Fibroblast of skin of left biceps (primary cell): ENCODE results near the gene SLC38A1.
"Not testable (repeated sequence)": the region's sequence is repeated elsewhere in the genome, so short reads cannot be mapped to it uniquely, and the experiment has no call there.

ENCODE experiments used
- DNase-seq, 2 experiments: peaks; one replicate each; pipeline ENCODE4 v3.0.0-alpha.2; 2013; ENCODE audit warnings: low read depth in 2 of 2

Gene SLC38A1

DNA sequence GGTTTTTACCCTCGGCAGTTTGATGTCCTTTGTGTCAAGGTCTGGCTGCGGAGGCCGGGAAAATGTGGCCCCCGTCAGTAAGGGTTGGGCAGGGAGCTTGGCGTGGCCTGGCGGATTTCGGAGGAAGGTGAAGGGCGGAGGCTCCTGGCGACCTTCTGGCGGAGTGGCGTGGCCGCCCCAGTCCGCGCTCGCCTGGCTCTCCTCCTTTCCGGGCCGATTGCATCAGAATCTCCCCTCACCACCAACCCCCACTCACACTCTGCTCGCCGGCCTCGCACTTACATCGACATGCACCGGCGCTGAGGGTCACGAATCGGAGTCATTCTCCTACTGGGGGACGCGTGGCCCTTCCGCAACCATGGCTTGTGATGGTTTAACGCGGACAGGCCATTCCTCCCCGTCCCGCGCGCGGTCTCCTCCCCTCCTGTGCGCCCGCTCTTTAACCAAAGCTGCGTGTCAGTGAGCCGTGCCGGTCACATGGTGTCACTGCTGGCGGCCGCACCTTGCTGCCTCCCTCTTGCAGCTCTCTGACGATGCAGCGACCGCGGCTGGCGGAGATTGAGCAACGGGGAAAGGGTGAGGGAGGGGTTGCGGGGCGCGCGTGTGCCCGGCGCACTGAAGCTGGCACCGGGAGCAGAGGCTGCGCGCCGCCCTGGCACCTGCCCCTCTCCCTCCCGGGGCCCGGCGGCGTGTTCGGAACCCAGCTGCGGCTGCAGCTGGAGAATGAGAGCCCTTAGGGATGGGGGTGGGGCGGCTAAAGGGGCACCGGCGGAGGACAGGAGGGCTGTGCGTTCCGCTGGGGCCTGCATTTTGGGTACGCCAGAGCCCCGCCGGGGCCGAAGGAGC is at the start of gene SLC38A1:
SLC38A1 (minus strand) TSS at position 461 of the 846 bp plus-strand sequence. CDS start 29,243 bp downstream, outside the sequence.
- peak in 1 of 2 experiments; percentile 33 for DNase-seq

DNA sequence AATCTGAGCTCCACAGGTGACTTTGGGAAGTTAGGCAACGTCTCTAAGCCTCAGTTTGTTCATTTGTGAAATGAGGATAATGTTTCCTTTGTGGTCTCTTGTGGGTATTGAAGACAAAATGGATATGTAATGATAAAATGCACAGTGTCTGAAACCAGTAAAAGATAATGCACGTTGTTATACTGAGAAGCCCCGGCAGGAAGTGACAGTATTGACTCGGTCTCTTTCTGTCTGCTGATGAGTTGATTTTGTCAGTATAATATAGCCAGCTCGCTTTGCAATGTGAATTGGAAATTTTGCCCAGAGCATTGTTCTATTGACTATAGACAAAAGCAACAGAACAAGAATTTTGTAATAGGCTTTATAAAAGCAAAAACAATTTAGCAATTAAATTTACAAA is 49.2 kb upstream of the SLC38A1 start:
- DNase-seq, result no peak

DNA sequence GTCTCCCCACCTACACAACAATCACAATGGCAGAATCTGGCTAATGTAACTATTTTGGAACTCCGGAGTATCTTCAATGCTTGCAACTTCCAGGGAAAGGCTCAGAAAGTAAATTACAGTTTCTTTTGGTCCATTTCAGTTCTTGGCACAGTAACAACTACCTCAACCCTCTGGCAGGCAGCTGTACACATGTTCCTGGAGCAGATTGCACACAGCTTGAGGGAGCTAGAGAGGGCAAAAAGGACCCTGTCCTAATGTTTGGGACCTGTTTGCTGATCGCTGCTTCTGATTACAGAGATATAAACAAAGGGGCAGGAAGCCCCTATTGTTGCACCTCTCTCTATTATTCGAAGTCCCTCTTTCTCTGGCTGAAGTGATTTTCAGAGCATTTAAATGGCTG is 35.2 kb upstream of the SLC38A1 start:
- no peak for DNase-seq

DNA sequence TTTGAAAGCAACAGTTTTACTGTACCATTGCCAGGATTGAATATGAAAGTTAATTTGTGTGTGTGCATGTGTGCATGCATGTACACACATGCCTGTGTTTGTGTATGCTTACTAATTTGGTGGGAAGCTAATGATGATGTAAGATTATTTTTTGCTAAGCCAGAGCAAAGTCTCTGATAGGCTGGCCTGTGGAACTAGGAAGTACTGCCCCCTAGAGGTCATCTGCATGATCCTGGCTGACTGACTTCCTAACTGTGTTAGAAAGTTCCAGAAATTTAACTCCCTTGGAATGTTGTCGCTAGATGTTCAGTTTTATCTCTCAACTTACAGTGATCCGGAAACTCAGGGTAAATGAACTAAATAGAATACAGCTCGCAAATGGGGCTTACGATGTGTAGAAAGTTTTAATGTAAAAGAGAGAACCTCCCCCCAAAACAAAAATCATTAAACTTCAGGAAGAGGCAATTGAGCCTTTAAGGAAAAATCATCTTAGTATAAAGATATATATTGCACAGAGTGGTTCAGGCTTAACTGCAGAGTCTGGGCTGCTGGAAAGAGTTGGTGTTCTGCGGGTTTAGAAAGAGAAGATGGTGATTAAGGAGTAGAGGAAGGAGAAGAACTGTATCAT is 34.3 kb upstream of the SLC38A1 start:
- peak in 1 of 2 experiments; percentile 1 for DNase-seq

DNA sequence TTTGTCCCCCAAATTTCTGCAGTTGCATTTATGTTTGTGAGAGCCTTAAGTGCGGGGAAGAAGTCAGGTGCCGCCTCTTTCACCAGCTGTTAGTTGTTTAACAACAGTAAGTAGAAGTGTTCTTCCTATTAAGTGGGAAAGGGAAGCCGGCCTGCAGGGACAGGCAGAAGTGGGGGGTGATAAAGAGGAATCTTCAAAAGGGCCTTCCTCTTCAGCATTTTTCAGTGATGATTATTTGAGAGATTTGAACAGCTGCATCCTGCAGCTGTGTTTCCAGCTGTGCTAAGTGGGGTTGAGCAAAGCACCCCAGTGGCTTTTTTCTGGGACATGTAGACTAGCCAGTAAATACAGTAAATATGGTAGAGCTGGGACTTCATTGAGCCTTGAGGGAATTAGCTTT is 32.1 kb upstream of the SLC38A1 start:
- DNase-seq, result no peak

DNA sequence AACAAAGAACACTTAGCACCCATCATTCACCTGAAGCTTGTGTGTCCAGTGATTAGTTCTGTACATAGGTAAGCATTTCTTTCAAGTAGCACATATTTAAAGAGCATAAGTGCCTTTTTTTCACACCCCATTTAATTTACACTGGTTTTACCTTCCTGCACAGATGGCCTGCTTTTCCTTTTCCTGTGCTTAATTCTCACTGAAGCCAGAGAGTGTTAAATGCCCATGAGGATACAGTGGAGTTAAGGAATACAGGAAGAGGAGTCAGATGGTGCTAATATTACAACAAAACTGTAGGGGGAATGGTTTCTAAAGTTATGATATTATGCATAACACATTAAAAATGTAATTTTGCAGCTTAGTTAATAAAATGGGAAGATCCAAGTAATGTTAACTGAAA is 31.0 kb upstream of the SLC38A1 start:
- DNase-seq, result no peak

DNA sequence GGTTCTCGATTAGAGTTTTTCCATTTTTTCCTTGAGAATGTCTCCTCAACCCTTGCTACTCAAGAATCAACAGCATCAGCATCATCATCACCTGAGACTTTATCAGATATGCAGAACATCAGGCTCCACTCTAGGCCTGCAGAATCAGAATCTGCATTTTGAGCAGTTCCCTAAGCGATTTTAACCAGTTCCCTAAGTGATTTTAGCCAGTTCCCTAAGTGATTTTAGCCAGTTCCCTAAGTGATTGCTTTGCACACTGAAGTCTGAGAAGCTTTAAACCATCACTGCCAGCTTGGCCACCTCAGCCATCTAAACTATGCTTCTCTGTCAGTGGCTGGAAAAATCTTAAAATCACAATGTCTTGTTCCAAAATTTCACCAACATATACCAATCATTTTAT is 29.4 kb upstream of the SLC38A1 start:
- DNase-seq, result no peak

DNA sequence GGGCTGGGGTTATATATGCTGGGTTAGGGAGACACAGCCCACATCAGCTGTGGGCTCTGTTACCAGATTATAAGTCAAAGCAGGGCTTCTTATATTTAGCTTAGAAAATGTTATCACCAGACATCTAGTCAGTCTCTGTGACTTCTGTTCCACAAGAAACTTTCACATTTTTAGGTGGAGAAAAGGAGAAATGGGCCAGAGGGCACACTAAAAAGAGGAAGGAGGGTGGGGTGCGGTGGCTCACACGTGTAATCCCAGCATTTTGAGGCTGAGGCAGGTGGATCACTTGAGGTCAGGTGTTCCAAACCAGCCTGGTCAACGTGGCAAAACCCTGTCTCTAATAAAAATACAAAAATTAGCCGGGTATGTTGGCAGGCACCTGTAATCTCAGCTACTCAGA is 28.0 kb upstream of the SLC38A1 start:
- no peak for DNase-seq

DNA sequence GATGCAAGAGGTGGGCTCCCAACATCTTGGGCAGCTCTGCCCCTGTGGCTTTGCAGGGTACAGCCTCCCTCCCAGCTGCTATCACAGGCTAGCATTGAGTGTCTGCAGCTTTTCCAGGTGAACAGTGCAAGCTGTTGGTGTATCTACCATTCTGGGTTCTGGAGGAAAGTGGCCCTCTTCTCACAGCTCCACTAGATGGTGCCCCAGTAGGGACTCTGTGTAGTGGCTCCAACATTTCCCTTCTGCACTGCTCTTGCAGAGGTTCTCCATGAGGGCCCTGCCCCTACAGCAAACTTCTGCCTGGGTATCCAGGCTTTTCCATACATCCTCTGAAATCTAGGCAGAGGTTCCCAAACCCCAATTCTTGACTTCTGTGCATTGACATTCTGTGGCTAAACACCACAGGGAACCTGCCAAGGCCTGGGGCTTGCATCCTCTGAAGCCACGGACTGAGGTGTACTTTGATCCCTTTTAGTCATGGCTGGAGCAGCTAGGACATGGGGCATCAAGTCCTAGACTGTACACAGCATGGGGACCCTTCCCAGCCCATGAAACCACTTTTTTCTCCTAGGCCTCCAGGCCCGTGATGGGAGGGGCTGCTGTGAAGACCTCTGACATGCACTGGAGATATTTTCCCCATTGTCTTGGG is 24.0 kb upstream of the SLC38A1 start:
- DNase-seq, result no peak

DNA sequence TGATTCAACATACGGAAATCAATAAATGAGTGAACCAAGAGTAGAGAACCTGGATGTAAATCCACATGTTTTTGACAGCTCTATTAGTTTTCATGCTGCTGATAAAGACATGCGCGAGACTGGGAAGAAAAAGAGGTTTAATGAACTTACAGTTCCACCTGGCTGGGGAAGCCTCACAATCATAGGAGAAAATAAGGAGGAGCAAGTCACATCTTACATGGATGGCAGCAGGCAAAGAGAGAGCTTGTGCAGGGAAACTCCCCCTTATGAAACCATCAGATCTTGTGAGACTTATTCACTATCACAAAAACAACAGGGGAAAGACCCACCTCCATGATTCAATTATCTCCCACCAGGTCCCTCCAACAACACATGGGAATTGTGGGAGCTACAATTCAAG is 23.1 kb upstream of the SLC38A1 start:
- DNase-seq, result not testable (repeated sequence)

DNA sequence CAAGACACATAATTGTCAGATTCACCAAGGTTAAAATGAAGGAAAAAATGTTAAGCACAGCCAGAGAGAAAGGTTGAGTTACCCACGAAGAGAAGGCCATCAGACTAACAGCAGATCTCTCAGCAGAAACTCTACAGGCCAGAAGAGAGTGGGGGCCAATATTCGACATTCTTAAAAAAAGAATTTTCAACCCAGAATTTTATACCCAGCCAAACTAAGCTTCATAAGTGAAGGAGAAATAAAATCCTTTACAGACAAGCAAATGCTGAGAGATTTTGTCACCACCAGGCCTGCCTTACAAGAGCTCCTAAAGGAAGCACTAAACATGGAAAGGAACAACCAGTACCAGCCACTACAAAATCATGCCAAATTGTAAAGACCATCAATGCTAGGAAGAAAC is 16.3 kb upstream of the SLC38A1 start:
- DNase-seq, result not testable (repeated sequence)

DNA sequence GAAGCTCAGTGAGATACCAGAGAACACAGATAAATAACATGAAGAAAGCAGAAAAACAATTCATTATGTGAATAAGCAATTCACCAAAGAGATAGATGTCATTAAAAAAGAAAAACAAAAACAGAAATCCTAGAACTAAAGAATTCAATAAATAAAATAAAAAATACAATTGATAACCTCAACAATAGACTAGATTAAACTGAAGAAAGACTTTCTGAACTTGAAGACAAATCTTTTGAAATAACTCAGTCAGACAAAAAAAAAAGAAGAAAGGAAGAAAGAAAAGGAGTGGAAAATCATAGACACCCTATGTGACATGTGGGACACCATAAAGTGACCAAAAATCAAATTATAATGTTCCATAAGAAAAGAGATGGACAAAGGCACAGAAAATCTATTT is 14.0 kb upstream of the SLC38A1 start:
- DNase-seq, result no peak

DNA sequence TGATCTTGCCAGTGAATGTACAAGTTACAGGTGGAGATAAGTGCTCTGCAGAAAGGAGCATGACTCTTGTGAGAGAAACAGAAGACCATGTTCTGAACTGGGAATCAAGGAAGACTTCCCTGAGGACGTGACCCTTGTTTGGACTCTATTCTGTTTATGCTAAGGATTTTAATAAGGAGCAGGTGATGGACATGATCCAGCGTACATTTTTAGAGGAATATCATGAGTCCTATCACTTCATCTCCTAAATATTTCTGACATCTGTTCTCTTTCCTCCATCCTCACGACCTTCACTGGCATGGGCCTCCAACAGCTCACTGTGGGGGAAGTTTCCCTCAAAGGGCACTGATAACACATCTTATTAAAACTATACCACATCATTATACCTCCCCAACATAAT is 7.9 kb upstream of the SLC38A1 start:
- DNase-seq, result no peak

DNA sequence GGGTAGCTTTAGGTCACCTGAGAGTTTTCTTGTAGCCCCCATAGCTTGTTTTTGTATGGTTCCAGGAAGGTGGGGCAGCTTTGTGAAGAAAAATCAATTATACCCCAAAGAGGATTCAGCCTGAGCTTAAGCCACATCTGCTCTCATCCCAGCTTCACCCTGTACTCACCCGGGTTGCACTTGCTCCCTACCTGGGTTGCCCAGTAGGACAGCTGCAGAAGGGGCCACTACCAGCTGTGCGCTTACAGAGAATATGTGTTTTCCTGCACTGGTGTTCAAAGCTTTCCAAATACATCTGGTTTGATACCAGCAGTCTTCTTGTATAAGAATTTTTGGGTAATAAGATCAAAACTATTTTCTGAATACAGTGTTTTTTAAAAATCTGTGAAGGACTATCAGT is 3.0 kb upstream of the SLC38A1 start:
- DNase-seq, result no peak

DNA sequence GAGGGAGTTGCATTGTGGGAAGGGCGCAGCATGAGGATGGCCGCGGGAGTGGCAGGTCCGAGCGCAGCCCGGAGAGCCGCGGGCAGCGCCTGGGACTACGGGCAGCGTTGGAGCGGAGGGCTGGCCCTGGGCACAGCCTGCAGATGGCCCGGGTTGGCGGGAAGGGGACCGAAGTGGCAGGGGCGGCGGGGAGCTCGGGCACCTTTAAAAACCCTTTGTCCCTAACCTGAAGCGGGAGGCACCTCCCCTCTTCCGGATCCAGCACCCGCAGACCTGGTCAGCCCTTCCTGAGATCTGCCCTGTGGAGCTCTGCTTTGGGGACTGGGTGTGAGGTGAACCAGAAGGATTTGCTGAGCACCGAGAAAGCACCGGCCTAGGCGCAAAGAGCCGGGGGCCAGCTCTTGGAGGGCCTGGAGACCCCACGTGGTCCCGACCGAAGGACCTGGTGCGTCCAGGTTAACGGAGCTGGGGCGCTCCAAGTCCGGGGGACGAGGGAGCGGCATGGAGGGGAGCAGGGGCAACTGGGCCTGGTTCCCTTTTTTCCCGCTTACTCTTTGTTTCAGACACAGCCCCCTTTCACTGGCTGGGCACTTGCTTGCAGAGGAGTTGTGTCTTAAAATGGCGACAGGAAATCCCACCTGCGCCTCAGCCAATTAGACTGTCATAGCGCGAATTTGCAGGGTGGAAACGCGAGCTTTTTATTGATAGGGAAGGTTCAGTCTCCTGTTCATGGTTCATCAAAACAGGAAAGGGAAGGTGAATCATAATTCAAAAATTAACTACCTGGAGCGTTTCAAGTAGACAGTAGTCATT is 792 bp upstream of the SLC38A1 start:
- DNase-seq, result no peak

DNA sequence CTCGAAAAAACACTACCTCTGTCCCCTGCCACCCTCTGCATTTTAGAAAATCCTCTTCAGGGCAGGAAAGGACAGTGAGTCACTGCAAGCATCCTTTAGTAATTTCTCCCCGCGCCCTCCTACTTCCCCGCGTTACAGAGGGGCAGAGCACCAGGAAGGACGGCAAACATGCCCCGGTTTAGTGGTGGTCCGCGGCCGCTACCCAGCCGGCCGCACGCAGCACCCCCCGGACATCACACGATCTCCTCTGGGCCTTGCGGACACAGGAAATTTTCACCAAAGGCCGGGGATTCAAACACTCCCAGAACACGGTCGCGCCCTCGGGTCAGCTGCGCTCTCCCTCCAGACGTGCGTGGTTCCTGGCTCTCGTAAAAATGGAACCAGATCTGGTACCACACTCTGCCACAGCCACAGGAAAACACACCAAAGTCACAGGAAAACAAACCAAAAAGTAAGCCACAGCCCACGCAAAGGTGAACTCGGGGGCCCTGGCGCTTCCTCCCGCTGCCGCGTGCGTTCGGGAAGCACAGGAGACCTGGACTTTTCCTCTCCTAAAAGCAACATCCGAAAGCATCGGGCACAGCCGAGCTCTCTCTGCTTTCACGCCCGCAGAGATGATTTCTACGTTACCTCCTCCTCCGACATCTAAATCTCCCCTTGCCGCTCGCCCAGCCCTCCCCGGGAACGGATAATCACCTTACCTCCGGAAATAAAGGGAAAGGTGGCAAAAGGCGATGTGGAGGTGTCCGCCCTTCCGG is 839 bp downstream of the SLC38A1 start:
- no peak for DNase-seq

DNA sequence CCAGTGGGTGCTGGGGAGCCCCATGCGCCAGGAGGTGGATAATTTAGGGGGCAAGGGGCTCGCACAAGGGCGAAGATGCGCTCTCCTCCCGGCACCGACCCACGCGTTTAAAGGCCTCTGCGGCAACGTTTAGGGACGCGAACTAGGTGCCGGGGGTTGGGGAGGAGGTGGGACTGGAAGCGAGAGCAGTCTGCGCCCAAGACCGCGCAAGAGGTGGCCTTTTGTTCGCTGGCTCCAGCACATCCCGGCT is 1.3 kb downstream of the SLC38A1 start:
- DNase-seq, result no peak

DNA sequence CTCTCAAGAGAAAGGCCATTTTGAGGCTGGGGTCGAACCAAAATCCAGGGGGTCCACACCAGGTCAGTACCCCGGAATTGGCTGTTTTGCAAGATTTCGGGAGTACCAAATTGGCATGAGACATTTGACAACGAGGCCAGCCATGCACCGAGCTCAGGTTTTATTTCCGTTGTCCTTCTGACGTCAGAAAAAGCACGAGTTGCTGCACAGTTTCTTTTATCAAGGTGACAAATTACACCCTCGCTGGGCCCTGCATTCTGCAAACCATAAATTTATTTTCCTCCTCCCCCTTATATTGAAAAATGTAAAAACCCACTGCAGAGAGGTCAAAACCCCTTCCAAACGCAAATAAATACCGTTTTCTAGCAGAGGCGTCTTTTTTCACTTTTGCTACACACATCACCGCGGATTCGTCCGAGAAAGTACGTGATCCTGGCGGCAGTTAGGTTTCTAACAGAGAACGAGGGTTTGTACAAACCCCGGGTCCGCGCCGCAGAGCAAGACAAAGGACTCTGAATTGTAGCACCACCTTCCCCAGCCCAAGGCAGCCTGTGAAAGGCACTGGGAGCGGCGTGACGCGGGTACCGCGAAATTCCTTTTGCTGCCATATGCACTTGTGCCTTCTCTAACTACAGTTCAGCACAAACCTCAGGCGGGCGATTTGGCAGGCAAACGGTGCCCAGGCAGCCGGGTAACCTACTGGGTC is 1.8 kb downstream of the SLC38A1 start:
- no peak for DNase-seq

DNA sequence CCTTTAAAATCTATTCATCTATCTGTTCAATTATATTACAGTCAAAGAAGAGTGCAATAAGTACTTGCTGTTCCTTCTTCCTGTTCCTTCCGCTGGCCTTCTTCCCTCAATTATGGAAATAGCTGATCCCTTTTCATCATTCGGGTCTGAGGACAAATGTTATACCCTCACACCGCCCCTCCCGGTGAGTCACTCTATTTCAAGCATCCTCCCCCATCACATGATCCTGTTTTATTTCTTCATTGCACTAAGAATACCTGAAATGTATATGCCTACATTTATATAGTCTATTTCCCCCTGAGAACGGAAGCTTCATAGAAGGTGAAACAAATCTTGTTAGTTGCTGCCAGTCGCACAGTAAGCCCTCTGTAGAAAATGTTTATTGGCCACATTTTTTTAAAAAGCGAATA is 2.5 kb downstream of the SLC38A1 start:
- no peak for DNase-seq

DNA sequence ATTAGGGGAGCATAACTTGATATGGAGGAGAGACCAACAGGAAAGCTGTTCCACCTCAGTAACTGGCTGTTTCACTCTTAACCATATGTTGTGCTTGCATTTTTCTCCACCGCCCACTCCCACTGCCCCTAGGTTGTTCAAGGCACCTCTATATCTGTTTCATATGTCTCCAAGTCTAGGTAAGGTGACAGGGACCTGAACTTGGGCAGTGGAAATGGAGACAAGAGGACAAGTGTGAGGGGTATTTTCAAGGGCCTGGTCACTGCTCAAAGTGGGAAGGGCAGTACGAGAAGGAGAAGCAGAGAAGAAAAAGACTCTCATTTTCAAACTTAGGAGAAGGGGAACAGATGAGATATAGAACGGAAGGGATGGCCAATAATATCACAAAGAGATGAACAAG is 3.1 kb downstream of the SLC38A1 start:
- DNase-seq, result no peak

DNA sequence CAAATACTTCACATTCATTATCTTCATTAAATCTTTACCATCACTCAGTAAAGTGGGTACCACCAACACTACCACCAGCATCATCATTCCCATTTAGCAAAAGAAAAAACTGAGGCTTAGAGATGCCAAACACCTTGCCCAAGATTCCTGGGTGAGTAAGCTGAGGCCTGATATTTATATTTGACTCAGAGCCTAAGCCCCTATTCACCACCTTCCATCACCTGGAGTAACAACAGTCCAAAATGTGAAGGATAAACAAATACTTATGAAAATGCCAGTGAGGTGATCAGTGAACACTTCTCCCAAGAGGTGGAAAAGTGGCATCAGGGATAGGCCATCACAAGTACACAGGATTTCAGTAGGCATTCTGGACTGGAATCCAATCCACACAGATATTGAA is 3.7 kb downstream of the SLC38A1 start:
- DNase-seq, result no peak
